Fibroblast of lung (primary cell): Measurements from ENCODE around the gene DNAAF2. TPM values are rescaled to one million over a fixed set of nuclear protein-coding genes. Genes with fewer than 3 reads are reported as not detected.
A peak's percentile ranks its signal among the peaks of the same experiment; 100 is the strongest.

Experiments
- DNase-seq, 2 donors: peaks; one replicate each; pipeline versions ENCODE4 v3.0.0 to v3.0.0-alpha.2; 2010; ENCODE audit warnings: low read depth in 2 of 2
- H2AFZ ChIP-seq: 2 replicates; pipeline ENCODE4 v1.5.1; 2012; ENCODE audit warnings: low read length, control low read depth, inconsistent platforms
- H3K27ac ChIP-seq: 2 replicates; pipeline ENCODE4 v1.5.1; 2011; ENCODE audit warnings: low read length, control low read depth; ENCODE audit not compliant: insufficient read depth
- H3K27me3 ChIP-seq: 2 replicates; pipeline ENCODE4 v1.5.1; 2011; ENCODE audit warnings: mild to moderate bottlenecking, low read length; ENCODE audit not compliant: control insufficient read depth, insufficient read depth
- H3K36me3 ChIP-seq: 2 replicates; pipeline ENCODE4 v1.5.1; 2011; ENCODE audit warnings: low read length; ENCODE audit not compliant: control insufficient read depth, insufficient read depth
- H3K4me1 ChIP-seq: 2 replicates; pipeline ENCODE4 v1.5.1; 2011; ENCODE audit warnings: low read length; ENCODE audit not compliant: control insufficient read depth, insufficient read depth; ENCODE audit errors: extremely low read depth
- H3K4me2 ChIP-seq: 2 replicates; pipeline ENCODE4 v1.5.1; 2011; ENCODE audit warnings: low read length, control low read depth; ENCODE audit not compliant: insufficient read depth; ENCODE audit errors: extremely low read depth
- H3K4me3 ChIP-seq, 4 experiments: fragments of 200-600 bp in 1 of 4; sonication (generic) in 1 of 4; replicated peaks in 1 of 4; 2 replicates each; pipeline ENCODE4 v1.5.1; 2011 to 2016; ENCODE audit warnings: low read length in 4 of 4, low read depth in 3 of 4, mild to moderate bottlenecking in 3 of 4, control low read depth in 2 of 4, inconsistent platforms in 1 of 4, mixed read lengths in 1 of 4; ENCODE audit not compliant: insufficient read depth in 1 of 4; ENCODE audit errors: control extremely low read depth in 1 of 4
- H3K79me2 ChIP-seq: 2 replicates; pipeline ENCODE4 v1.5.1; 2012; ENCODE audit warnings: mild to moderate bottlenecking, low read length, inconsistent platforms; ENCODE audit not compliant: control insufficient read depth, insufficient read depth
- H3K9ac ChIP-seq: 2 replicates; pipeline ENCODE4 v1.5.1; 2011; ENCODE audit warnings: mild to moderate bottlenecking, low read length, control low read depth; ENCODE audit not compliant: insufficient read depth
- H3K9me3 ChIP-seq: 2 replicates; pipeline ENCODE4 v1.5.1; 2012; ENCODE audit warnings: low read depth, low read length; ENCODE audit not compliant: control insufficient read depth, insufficient read depth
- H4K20me1 ChIP-seq: 2 replicates; pipeline ENCODE4 v1.5.1; 2011; ENCODE audit warnings: low read length; ENCODE audit not compliant: control insufficient read depth, insufficient read depth; ENCODE audit errors: extremely low read depth
- EZH2 ChIP-seq: IDR thresholded peaks from 2 replicates; pipeline ENCODE4 v1.5.1; 2012; ENCODE audit warnings: low read length, control low read depth, mild to moderate bottlenecking; ENCODE audit errors: missing control alignments
- polyA plus RNA-seq, 2 donors: library from polyadenylated mRNA; depleted of rRNA in 1 of 2; stranded (reverse) in 1 of 2; unstranded in 1 of 2; fragments of >200 nt; gene quantifications; 2 replicates each; pipeline ENCODE4 v1.2.1, GENCODE V29; 2011 to 2012; ENCODE audit warnings: missing spikeins in 1 of 2
- total RNA-seq: library from RNA; depleted of rRNA; stranded (reverse); fragments of >200 nt; gene quantifications from 2 replicates; pipeline ENCODE4 v1.2.1, GENCODE V29; 2014
- TF ChIP-seq, protein P1 (sequence below), 2 donors: IDR thresholded peaks in 1 of 2; conservative IDR thresholded peaks in 1 of 2; 1 replicate in 1 of 2; 2 replicates in 1 of 2; pipeline ENCODE4 v1.5.1; 2011 to 2012; ENCODE audit warnings: low read length in 2 of 2, control low read depth in 1 of 2, inconsistent platforms in 1 of 2, low read depth in 1 of 2, mild to moderate bottlenecking in 1 of 2

Gene DNAAF2
- total and polyA plus RNA-seq, 2 donors (not counting 1 experiment from before 2014, with no cell fraction given), result 6.5 to 9.1 TPM

DNA sequence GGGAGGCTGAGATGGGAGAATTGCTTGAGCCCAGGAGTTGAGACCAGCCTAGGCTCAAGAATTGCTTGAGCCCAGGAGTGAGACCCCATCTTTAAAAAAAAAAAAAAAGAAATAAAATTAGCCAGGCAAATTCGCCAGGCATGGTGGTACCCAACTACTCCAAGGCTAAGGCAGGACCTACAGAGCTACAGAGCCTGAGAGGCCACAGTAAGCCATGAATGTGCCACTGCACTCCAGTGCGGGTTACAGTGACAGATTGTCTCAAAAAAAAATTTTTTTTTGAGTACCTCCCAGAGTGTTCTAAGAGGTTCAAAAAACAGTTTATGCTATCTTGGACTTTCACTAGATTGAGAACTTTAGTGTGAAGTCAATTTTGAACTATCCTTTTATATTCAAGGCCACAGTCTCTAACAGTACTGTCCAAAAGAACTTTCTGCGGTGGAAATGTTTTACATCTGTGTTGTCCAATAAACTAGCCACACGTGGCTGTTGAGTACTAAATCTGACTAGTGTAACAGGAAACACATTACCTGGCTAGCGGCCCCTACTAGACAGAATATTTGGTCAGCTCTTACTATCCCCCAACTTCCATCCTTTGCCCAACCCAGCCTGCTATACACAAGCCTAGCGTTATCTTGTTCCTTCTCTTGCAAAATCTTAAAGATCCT lies 17.1 kb downstream of the DNAAF2 start:
- H3K9ac ChIP-seq, result no peak overlapping the region
- H3K4me3 ChIP-seq, result peak overlapping the region in 1 of 4 experiments; percentile 5
- H3K9me3 ChIP-seq, result no peaks in the 10 kb centered on the region
- no peaks in the 10 kb centered on the region for H4K20me1 ChIP-seq
- no peak overlapping the region for H2AFZ ChIP-seq
- H3K27me3 ChIP-seq, result no peaks in the 10 kb centered on the region
- H3K79me2 ChIP-seq, result peaks cover 50% of the 10 kb centered on the region
- peaks cover 6% of the 10 kb centered on the region for H3K36me3 ChIP-seq
- peak overlapping the region; percentile 30 for H3K27ac ChIP-seq
- TF ChIP-seq, protein P1, sequence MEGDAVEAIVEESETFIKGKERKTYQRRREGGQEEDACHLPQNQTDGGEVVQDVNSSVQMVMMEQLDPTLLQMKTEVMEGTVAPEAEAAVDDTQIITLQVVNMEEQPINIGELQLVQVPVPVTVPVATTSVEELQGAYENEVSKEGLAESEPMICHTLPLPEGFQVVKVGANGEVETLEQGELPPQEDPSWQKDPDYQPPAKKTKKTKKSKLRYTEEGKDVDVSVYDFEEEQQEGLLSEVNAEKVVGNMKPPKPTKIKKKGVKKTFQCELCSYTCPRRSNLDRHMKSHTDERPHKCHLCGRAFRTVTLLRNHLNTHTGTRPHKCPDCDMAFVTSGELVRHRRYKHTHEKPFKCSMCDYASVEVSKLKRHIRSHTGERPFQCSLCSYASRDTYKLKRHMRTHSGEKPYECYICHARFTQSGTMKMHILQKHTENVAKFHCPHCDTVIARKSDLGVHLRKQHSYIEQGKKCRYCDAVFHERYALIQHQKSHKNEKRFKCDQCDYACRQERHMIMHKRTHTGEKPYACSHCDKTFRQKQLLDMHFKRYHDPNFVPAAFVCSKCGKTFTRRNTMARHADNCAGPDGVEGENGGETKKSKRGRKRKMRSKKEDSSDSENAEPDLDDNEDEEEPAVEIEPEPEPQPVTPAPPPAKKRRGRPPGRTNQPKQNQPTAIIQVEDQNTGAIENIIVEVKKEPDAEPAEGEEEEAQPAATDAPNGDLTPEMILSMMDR (conservative IDR thresholded peaks at IDR 0.05 in 1 of 2, IDR thresholded peaks at IDR 0.05 in 1 of 2; ENCODE audit: low read depth in 1 of 2, low read length in 2 of 2), result no peak
- TF ChIP-seq EZH2, result no peak
- no peak for DNase-seq
- H3K4me2 ChIP-seq, result peak overlapping the region; percentile 61
- peaks cover 10% of the 10 kb centered on the region for H3K4me1 ChIP-seq

- Histone ChIP-seq H3K27ac (no peak overlapping the region), H3K36me3 (peaks cover 7% of the 10 kb centered on the region), H3K79me2 (peaks cover 36% of the 10 kb centered on the region), H3K4me1 (peaks cover 7% of the 10 kb centered on the region), H3K4me3 (no peak overlapping the region), H2AFZ (no peak overlapping the region), H3K27me3 (no peaks in the 10 kb centered on the region), H4K20me1 (no peaks in the 10 kb centered on the region), H3K4me2 (no peak overlapping the region), H3K9me3 (no peaks in the 10 kb centered on the region), H3K9ac (no peak overlapping the region)
- peak in 1 of 2 donors; percentile 22 for DNase-seq
- TF ChIP-seq EZH2, result no peak
- TF ChIP-seq, protein P1 (conservative IDR thresholded peaks at IDR 0.05 in 1 of 2, IDR thresholded peaks at IDR 0.05 in 1 of 2; ENCODE audit: low read depth in 1 of 2, low read length in 2 of 2), result no peak
These were observed 19.3 kb downstream of the DNAAF2 start for GRCh38 chr14:49615776-49616175.

DNA sequence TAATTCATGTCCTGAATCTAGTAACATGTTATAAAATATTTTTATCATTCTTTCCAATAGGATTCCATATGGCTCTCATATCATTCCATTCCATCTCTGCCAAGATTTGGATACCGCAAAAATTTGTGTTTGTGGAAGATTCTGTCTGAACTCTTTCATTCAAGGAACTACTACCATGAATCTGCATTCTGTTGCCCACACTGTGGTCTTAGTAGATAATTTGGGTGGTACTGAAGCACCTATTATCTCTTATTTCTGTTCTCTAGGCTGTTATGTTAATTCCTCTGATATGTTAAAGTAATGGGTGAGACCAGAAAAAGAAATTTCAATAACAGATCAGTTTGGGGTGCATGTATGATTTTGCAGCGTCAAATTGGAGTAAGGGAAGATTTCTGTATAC lies 20.8 kb downstream of the DNAAF2 start:
- Histone ChIP-seq H3K79me2 (peaks cover 22% of the 10 kb centered on the region), H3K27ac (no peak overlapping the region), H3K27me3 (no peaks in the 10 kb centered on the region), H3K36me3 (peaks cover 7% of the 10 kb centered on the region), H2AFZ (no peak overlapping the region), H3K4me2 (no peak overlapping the region), H4K20me1 (no peaks in the 10 kb centered on the region), H3K4me3 (no peak overlapping the region), H3K9me3 (no peaks in the 10 kb centered on the region), H3K4me1 (peaks cover 7% of the 10 kb centered on the region), H3K9ac (no peak overlapping the region)
- no peak for TF ChIP-seq EZH2
- TF ChIP-seq, protein P1 (conservative IDR thresholded peaks at IDR 0.05 in 1 of 2, IDR thresholded peaks at IDR 0.05 in 1 of 2; ENCODE audit: low read depth in 1 of 2, low read length in 2 of 2), result no peak
- no peak for DNase-seq
